GM12801 (cell line): Measurements from ENCODE around the gene ZCRB1.

Source experiments
- TF ChIP-seq, protein P1 (sequence below): IDR thresholded peaks from one replicate; pipeline ENCODE4 v1.5.1; 2011; ENCODE audit warnings: control low read depth; ENCODE audit not compliant: insufficient read length; ENCODE audit errors: extremely low read depth

ZCRB1 gene

GRCh38 chr12:42336286-42336685, 10.4 kb upstream of the ZCRB1 start:
- TF ChIP-seq, protein P1, sequence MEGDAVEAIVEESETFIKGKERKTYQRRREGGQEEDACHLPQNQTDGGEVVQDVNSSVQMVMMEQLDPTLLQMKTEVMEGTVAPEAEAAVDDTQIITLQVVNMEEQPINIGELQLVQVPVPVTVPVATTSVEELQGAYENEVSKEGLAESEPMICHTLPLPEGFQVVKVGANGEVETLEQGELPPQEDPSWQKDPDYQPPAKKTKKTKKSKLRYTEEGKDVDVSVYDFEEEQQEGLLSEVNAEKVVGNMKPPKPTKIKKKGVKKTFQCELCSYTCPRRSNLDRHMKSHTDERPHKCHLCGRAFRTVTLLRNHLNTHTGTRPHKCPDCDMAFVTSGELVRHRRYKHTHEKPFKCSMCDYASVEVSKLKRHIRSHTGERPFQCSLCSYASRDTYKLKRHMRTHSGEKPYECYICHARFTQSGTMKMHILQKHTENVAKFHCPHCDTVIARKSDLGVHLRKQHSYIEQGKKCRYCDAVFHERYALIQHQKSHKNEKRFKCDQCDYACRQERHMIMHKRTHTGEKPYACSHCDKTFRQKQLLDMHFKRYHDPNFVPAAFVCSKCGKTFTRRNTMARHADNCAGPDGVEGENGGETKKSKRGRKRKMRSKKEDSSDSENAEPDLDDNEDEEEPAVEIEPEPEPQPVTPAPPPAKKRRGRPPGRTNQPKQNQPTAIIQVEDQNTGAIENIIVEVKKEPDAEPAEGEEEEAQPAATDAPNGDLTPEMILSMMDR = no peak

DNA sequence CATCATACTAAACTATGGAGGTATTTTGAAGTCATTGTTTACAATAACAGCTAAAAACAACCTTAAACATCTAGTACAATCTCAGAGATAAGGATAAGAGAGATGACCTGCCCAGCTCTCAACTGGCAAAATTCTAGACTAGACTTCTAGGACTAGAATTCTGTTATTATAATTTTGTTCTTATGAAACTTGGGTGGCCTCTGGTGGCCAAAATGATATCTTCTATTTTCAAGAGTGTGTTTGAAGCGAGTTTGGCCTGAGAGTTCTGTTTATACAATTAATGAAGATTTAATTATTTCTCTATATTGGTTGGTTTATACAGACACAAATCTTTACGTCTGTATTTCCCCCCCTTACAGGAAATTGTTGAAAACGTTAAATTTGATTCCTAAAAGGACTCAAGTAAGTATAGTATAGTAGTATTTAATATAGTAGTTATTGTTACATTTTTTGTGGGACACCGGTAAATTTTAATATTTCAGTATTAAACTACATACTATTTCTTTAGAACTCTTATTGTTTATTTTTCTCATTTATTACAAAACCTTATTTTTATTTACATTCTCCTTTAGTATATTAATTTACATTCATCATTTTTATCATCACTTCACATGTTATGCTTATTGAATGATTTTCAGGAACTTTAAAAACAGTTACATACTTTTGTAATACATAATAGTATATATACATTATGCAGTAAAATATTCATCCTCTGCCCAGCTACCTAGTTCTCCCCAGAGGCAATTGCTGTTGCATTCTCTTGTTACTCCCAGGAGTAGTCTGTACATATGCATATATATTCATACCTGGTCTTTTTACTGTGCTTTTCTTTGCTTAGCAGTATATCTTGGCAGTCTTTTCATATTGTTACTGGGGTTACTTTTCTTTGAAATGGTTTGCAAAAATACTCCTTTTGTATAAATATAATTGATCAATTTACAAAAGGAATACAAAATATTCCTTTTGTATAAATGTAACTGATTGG, 6.7 kb upstream of the ZCRB1 start:
- TF ChIP-seq, protein P1 = no peak

DNA sequence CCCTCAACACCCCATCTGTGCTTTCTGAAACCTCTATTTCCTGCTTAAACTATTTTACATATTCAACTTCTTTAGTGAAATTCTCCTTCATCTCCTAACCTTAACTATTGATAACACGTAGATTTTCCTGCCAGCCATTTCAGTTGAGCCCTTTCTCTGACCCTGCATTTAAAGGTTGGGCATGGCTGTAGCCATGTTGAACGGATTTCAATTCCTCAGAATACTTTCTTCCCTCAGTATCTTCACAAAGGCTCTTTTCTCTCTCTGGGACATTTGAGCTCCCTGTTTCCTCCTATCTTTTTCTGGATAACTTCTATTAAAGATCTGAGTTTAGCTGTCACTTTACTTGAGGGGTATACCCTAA, 1.3 kb upstream of the ZCRB1 start:
- TF ChIP-seq, protein P1 = no peak

GRCh38 chr12:42326541-42327226, 790 bp upstream of the ZCRB1 start:
- TF ChIP-seq, protein P1 = no peak

DNA sequence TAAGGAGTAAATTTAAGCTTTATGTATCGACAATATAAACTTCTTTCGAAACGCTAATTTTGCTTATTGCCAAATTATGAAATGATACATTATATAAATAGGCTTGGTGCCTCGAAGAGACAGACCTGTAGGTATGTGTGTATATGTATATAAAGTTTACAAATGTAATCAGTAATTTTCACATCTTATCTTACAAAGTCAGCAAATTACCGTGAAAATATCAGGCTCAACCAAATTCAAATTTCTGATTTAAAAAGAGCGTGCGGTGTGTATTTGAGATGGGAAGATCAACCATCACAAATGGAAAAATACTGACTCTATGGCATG, 605 bp downstream of the ZCRB1 start:
- TF ChIP-seq, protein P1 = no peak

- TF ChIP-seq, protein P1 = no peak
These were observed 2.0 kb downstream of the ZCRB1 start for GRCh38 chr12:42323856-42324255.

DNA sequence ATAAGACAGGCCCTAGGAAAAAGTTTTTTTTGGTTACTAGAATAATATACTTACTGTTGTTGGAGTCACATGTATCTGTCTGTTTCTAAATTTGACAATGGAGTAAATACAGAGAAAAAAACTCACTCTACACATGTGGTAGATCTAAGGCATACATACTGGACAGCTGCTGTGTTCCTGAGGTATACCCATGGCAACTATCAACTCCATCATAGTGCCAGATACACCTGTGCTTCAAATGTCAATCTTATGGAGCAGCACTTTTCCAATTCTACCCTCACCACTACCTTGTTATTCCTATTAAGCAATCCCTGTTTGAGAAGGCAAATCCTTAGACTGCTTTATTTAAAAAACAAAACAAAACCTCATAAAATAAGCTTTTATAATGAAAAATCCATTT, 3.3 kb downstream of the ZCRB1 start:
- TF ChIP-seq, protein P1 = no peak
